AG04450 (cell line): ENCODE measurements around the gene RTRAF. TPM values are rescaled to one million over a fixed set of nuclear protein-coding genes. Genes with fewer than 3 reads are reported as not detected.

Experiments
- CTCF ChIA-PET: fragments of 300-600, 350-600 bp; formaldehyde crosslinking; extraction: SDS; loops from one replicate; lab custom pipeline; 2022; ENCODE audit warnings: antibody characterized with exemption, inconsistent platforms; lab: Charles Lee
- POLR2A ChIA-PET: fragments of 350-600 bp; formaldehyde crosslinking; extraction: SDS; loops from one replicate; lab custom pipeline; 2021; ENCODE audit warnings: antibody characterized with exemption, inconsistent platforms; lab: Yijun Ruan, JAX
- DNase-seq: peaks from one replicate; pipeline ENCODE4 v3.0.0-alpha.2; 2011; ENCODE audit warnings: low read depth, low spot score
- H3K27ac ChIP-seq: one replicate; pipeline ENCODE4 v1.5.1; 2012; ENCODE audit warnings: low read depth, low read length, control low read depth
- H3K27me3 ChIP-seq: one replicate; pipeline ENCODE4 v1.6.0; 2012; ENCODE audit warnings: low read length; ENCODE audit not compliant: control insufficient read depth, insufficient read depth
- H3K4me3 ChIP-seq: 2 replicates; pipeline ENCODE4 v1.5.1; 2011; ENCODE audit warnings: mild to moderate bottlenecking, low read depth, low read length, control low read depth
- H3K9me3 ChIP-seq: 2 replicates; pipeline ENCODE4 v1.5.1; 2012; ENCODE audit warnings: low read length; ENCODE audit not compliant: control insufficient read depth, insufficient read depth
- polyA plus RNA-seq: library from polyadenylated mRNA; depleted of rRNA; stranded (reverse); fragments of >200 nt; gene quantifications from 2 replicates; pipeline ENCODE4 v1.2.3, GENCODE V29; 2011
- TF ChIP-seq, protein P1 (sequence below): IDR thresholded peaks from 2 replicates; pipeline ENCODE4 v1.5.1; 2011; ENCODE audit warnings: low read depth, low read length, control low read depth, inconsistent platforms

The RTRAF gene
- polyA plus RNA-seq, 1 experiment = 400 TPM

DNA sequence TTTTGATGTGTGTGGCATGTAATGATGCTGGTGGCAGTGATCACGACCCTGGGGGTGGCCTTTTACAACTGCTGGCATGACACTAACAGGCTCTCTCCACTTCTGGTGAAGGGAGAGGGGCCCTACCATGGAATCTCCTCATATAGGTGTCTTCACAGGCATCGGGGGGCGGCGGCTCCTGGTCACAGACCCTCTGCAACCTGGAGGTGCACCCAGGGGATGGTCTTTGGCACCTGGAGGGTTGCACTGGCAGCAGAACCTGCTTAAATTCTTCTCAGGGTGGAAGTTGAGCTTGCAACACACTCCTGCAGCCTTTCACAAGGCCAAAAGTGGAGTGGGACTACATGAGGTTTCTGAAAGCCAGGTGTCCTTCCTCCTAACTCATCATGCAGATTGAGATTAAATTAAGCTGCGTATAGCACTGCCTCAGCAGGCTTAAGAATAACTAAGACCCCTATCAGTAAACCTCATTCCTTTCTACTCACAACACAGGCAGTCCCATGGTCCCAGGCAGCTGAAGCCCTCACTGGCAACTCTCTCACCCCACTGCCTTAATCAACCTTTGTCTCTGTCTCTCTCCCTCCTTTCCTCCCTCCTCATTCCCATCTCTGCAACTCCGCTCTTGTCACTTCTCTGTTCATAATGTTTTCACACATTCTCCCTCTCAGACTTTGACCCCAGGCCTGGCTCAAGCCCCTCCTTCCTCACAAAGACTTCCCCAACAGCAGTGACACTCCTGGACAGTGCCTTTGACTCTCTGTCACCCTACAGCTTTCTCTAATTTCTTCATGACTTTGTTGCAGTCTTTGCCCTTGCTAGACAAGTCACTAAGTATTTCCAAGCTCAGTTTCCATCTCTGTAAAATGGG, 60.6 kb downstream of the RTRAF start:
- TF ChIP-seq, protein P1, sequence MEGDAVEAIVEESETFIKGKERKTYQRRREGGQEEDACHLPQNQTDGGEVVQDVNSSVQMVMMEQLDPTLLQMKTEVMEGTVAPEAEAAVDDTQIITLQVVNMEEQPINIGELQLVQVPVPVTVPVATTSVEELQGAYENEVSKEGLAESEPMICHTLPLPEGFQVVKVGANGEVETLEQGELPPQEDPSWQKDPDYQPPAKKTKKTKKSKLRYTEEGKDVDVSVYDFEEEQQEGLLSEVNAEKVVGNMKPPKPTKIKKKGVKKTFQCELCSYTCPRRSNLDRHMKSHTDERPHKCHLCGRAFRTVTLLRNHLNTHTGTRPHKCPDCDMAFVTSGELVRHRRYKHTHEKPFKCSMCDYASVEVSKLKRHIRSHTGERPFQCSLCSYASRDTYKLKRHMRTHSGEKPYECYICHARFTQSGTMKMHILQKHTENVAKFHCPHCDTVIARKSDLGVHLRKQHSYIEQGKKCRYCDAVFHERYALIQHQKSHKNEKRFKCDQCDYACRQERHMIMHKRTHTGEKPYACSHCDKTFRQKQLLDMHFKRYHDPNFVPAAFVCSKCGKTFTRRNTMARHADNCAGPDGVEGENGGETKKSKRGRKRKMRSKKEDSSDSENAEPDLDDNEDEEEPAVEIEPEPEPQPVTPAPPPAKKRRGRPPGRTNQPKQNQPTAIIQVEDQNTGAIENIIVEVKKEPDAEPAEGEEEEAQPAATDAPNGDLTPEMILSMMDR = no peak
- no peak for DNase-seq
- Histone ChIP-seq H3K9me3 (no peaks in the 10 kb centered on the region), H3K4me3 (no peak overlapping the region), H3K27me3 (no peaks in the 10 kb centered on the region), H3K27ac (no peak overlapping the region)
- CTCF ChIA-PET = interaction anchor here (1.3 kb wide), 1 partner anchor 21 kb away, joined by 3 read pairs; no protein-coding TSS in a partner anchor
- POLR2A ChIA-PET = interaction anchor here (1.7 kb wide), 1 partner anchor 19 kb away, joined by 6 read pairs; the partner anchor contains the start of gene NID2

DNA sequence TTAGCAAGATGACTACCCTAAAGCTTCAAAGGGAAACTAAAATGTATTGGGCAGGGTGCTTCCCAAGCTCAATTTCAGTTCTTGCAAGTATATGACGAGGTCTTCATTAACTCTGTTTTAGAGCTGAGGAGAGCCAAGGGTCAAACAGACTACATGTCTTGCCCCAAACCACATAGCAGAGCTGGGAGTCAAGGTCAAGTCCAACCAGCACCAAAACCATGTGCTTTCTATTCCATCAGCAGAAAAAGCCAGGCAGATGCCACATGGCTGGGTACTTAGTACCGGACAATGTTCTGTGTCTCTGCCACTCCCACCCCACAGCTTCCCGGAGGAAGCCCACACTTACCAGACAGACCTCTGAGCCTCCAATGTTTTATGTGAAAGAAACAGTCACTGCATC, 61.9 kb downstream of the RTRAF start:
- no peaks in the 10 kb centered on the region for H3K27me3 ChIP-seq
- TF ChIP-seq, protein P1 = no peak
- ChIA-PET CTCF (interaction anchor here (0.6 to 1.6 kb wide), 4 partner anchors 18 to 56 kb away, joined by 3 to 5 read pairs (median 4); no protein-coding TSS in a partner anchor), POLR2A (interaction anchor here (1.1 to 1.7 kb wide), 2 partner anchors 18 to 26 kb away, joined by 4 to 6 read pairs; partner anchors contain the start of gene NID2)
- DNase-seq = no peak
- no peak overlapping the region for H3K27ac ChIP-seq
- H3K4me3 ChIP-seq = peak overlapping the region; percentile 11; the same call in 1 of the 2 replicates
- H3K9me3 ChIP-seq = no peaks in the 10 kb centered on the region

DNA sequence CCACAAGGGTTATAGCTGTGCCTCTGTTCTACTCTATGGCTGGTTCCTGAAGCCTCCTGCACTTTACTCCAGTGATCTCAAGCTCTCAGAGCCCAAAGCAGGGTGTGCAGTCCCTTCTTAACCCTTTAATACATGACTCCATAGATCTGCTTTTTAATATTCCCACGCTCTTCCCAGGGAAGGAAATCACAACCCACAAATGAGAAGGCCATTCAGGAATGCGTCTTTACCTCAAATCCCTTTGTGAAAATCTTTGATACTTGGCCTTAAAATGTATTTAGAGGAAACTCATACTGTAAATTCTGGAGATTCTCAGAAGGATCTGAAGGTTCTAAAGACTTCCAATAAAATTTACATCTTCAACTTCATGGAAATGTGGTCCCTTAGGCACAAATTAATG, 62.5 kb downstream of the RTRAF start:
- Histone ChIP-seq H3K27ac (peak overlapping the region; percentile 85), H3K9me3 (no peaks in the 10 kb centered on the region), H3K27me3 (no peaks in the 10 kb centered on the region), H3K4me3 (no peak overlapping the region; the same call in none of the 2 replicates)
- no peak for DNase-seq
- TF ChIP-seq, protein P1 = no peak
- CTCF ChIA-PET = interaction anchor here (1.6 kb wide), 1 partner anchor 19 kb away, joined by 5 read pairs; no protein-coding TSS in a partner anchor
- POLR2A ChIA-PET = interaction anchor here (1.1 to 1.7 kb wide), 3 partner anchors 17 to 29 kb away, joined by 4 to 5 read pairs (median 4); partner anchors contain the start of gene NID2

DNA sequence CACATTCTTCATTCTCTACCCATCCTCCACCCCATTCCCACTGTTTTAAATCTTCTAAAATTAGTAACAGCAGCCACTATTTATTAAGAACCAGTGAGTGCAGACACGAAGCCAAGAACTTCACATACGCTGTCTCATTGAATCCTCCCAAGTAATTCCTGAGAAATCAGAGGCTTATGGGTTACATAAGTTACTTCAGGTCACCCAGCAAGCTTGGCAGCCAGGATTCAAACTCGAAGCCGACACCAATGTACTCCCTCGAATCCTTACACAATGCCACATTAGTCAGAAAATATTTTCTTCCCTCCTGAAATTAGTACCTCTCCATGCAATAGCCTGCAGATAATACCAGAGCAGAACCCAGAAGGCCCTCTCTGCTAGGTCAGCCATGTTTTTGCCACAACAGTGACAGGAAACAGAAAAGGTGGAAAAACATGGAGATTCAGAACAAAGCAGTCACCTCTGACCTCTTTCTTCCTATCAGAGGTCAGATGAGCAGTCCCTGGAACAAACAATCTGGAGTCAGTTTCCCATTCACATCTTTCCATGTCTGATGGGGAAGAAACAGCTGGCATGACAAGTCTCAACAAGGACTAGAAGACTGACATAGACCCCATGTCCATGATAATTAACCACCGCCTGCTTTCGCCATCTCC, 63.1 kb downstream of the RTRAF start:
- peak overlapping the region; percentile 85 for H3K27ac ChIP-seq
- H3K27me3 ChIP-seq = no peaks in the 10 kb centered on the region
- POLR2A ChIA-PET = interaction anchor here (1.5 to 1.7 kb wide), 2 partner anchors 17 to 29 kb away, joined by 4 to 5 read pairs; partner anchors contain the start of gene NID2
- H3K9me3 ChIP-seq = no peaks in the 10 kb centered on the region
- CTCF ChIA-PET = interaction anchor here (1.2 to 1.8 kb wide), 3 partner anchors 20 to 79 kb away, joined by 3 to 5 read pairs (median 4); no protein-coding TSS in a partner anchor
- TF ChIP-seq, protein P1 = no peak
- no peak overlapping the region for H3K4me3 ChIP-seq
- no peak for DNase-seq
